ENCODE results near the gene LANCL1.

Gene LANCL1, protein sequence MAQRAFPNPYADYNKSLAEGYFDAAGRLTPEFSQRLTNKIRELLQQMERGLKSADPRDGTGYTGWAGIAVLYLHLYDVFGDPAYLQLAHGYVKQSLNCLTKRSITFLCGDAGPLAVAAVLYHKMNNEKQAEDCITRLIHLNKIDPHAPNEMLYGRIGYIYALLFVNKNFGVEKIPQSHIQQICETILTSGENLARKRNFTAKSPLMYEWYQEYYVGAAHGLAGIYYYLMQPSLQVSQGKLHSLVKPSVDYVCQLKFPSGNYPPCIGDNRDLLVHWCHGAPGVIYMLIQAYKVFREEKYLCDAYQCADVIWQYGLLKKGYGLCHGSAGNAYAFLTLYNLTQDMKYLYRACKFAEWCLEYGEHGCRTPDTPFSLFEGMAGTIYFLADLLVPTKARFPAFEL

DNA sequence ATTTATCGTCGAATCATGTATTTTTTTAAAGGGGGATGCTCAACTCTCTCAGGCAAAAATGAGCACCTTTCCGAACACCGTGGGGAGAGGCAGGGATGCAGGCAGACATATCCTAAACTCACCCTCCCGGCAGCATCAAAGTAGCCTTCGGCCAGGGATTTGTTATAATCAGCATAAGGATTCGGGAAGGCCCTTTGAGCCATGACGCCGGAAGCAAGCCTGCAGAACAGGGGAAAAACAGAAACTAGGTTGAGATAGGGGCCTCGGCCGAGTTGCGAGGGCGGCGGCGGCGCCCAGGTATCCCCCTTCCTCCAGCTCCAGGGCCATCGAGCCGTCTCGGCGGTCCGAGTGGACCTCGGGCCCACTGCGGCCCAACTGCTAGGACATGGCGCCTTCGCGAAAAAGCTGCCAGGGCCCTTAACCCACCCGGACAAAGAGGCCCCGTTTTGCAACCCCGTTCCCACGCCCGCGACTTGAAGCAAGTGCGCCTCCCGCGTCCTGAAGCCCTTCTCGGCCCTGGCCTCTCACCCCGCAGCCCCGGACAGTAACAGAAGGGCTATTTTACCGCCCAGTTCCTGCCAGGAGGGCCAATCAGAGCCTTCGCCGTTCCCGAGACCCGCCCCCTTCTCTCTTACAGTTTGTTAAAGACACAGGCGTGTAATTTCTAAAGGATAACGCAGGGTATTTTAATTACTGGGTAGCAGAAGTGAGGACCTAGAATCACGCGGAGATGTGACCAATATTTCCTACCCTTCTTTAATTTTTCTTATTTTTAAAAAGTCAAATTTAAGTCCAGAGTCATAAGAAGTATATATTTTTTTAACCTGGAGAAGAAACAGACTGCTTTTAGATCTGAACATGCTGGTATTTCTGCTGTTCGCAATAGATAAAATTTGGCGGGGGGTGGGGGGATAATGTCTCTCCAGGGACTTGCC is at the start of gene LANCL1:
LANCL1 (minus strand) TSS at position 566 of the 935 bp plus-strand sequence; CDS start at position 203, 363 bp downstream.
- DNase-seq (ENCODE audit: low read depth) = peak; percentile 71

DNA sequence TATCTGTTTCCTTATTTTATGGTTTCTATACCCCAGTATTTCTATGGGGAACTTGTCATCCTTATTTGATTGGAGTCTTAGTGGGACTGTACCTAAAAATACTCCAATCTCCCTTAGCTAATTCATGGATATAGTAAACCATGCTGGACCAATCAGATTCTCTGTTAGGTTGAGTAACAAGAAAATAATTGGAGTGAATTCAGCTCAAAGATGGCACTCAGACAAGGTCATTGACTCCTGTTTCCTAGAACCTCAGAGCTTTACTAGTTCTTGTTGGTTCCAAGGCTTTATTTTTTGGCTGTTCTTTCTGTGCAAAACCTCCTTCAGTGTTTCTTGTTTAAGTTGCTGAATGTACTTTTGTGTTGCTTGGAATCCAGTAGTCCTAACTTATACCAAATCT is 48.0 kb upstream of the LANCL1 start:
- DNase-seq (ENCODE audit: low read depth) = no peak

DNA sequence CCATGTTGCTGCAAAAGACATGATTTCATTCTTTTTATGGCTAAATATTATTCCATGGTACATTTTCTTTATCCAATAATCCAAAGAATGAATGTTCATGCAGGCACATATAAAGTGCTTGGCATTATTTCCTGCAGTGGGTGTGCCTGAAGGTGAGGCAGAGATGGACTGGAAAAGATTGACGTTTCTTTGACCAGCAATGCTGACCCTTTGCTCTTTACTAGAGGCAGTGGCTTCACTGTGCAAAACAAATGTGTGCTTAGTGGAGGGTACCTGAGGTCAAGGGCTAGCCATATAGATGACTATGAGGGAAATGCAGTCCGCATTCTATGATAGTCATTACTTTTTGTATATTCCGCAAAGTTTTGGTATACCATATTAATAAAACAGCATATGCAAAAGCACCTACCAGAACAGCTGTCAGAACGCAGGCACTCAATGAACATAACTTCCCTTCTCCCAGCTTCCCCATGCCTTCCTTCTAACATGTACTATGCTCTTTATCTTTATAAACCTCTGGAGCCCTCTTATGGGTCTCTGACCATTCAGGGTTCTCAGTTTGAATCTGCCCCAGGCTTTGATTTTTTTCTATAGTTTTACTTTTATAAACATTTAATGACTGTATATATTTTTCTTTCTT is 47.2 kb upstream of the LANCL1 start:
- no peak for DNase-seq (ENCODE audit: low read depth)

DNA sequence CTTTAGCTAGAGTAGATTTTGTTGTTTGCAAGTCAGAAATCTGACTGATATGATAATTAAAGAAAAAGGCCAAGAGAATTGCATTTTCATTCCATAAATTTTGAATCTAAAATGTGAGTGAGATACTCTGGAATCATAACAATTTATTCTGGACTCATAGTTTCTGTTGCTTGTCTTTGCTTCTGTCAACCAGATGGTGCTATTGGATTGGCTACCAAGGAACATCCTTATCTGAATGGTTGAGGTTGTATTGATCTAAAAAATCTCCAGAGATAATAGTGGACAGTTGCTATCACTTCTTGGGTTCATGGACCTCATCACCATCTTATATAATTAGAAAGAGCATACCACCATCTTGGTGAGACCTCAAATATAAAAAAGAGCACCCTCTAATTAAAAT is 45.8 kb upstream of the LANCL1 start:
- no peak for DNase-seq (ENCODE audit: low read depth)

GRCh38 chr2:210519594-210519993 is 43.0 kb upstream of the LANCL1 start:
- DNase-seq (ENCODE audit: low read depth) = no peak

- no peak for DNase-seq (ENCODE audit: low read depth)
Measured at GRCh38 chr2:210517264-210517663, 40.7 kb upstream of the LANCL1 start.

GRCh38 chr2:210515911-210516310 is 39.4 kb upstream of the LANCL1 start:
- DNase-seq (ENCODE audit: low read depth) = no peak

DNA sequence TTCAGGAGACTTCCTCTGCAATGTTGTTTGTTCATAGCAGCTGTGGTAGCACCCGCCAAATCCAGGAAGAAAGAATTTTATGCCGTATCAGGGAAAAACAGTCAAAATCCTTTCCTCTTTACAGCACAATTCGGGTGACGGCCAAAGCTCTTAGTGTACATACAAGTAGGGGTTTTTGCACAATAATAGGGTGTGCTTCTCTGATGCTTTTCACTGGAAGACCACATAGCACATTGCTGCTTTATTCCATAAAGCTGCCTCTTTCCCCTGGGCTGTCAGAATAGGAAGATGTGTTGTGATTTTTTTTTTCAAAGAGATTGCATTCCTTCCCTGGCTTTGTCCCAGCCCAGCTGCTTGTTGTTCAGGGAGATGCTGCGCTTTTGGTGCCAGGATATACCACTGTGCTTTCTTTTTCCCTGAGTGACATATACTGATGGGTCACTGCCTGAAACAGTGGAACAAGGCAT is 27.2 kb upstream of the LANCL1 start:
- no peak for DNase-seq (ENCODE audit: low read depth)

DNA sequence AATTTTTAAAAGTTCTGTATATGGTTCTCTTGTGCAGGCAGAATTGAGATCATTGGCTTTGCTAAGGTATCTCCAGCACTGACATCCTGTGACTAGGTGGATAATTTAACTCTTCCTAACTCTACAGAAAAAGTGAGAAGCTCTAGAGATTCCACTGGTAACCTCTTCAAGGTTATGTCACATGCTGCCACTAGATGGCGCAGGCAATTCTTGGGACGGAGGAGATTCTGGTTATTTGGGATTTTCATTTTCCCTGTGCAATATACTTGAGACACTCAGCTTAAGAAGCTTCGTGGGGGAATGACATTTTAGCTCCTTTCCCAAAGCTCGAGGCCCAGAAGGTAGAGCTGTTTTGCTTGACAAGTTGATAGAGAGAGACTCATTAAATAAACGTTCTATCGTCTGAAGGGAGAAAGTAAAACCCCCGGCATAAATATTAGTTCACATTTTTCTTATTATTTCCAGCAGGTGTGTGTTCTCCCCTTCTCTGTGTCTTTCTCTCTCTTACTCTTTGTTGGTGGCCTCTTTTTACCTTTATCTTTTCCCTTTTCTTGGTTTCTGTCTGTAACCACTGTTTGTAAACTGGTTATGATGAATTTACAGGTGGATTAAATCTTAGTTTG is 26.6 kb upstream of the LANCL1 start:
- DNase-seq (ENCODE audit: low read depth) = no peak

GRCh38 chr2:210496512-210496911 is 20.0 kb upstream of the LANCL1 start:
- DNase-seq (ENCODE audit: low read depth) = no peak

DNA sequence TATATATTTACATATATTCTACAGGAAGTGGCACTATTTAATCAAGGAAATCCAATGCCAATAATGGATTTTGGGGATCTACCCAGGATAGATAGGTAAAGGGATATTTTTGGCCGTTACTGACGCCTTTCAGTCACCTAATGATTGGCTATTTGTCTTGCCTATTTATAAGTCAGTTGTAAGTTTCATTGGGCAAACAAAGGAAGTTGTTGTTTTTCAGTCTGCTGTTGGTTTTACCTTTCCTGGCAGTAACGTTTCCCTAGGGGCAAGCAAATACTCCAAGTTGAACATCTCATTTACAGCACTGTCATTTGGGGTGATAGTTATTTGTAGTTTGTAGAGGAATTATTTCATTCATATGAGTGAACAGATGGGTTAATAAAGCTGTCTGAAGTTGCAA is 17.0 kb upstream of the LANCL1 start:
- no peak for DNase-seq (ENCODE audit: low read depth)

- DNase-seq (ENCODE audit: low read depth) = no peak
Measured at GRCh38 chr2:210481601-210482175, 5.1 kb upstream of the LANCL1 start.

GRCh38 chr2:210480764-210481163 is 4.2 kb upstream of the LANCL1 start:
- DNase-seq (ENCODE audit: low read depth) = no peak

- DNase-seq (ENCODE audit: low read depth) = no peak
Measured at GRCh38 chr2:210480079-210480478, 3.5 kb upstream of the LANCL1 start.

GRCh38 chr2:210478661-210479060 is 2.1 kb upstream of the LANCL1 start:
- DNase-seq (ENCODE audit: low read depth) = no peak

GRCh38 chr2:210477496-210477895 is 937 bp upstream of the LANCL1 start:
- peak; percentile 33 for DNase-seq (ENCODE audit: low read depth)

GRCh38 chr2:210475706-210476105 is 853 bp downstream of the LANCL1 start:
- DNase-seq (ENCODE audit: low read depth) = no peak

- no peak for DNase-seq (ENCODE audit: low read depth)
Measured at GRCh38 chr2:210474776-210475175, 1.8 kb downstream of the LANCL1 start.

- no peak for DNase-seq (ENCODE audit: low read depth)
Measured at GRCh38 chr2:210461401-210461800, 15.2 kb downstream of the LANCL1 start.

DNA sequence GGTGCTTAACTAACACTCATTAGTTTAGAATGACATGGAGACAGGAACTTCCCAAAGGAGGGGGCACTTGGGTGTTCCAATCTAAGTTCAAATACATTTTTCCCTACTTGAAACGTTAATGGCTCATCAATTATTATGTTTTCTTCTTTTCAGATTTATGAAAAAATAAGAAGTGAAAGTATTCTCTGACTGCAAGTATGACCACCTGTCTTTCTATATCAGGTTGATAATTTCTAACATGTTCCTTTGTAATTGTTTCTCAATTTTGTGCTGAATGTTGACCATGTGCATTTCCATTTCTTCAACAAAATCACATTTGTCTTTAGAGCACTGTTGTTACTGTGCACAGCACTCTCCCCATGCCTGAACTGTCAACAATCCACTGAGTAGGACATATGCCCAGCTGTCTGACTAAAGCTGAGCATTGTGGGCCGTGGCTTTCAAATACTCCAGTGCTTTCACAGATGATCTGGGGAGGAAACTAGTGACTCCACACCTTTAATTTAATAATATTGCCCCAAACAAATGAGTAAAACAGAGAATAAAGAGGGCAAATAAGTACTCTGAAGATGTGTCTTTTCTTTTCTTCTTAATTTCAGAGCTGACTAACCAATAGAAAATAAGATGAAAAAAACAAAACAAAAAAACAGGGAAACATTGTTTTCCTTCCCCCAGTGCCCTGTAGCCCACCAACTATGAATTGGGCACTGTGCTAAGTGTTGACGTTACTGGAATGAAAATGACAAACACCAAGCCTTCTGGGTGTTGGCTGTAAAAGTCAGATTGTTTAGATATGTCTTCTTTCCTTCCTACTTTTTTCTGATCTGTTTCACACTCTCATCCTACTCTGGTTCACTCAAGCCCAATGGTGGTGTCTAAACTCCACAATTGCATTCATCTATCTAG is 16.0 kb downstream of the LANCL1 start:
- DNase-seq (ENCODE audit: low read depth) = no peak
